ENCODE results near the gene DPH6. TPM values are rescaled to one million over a fixed set of nuclear protein-coding genes. Genes with fewer than 3 reads are reported as not detected.
"Not testable (repeated sequence)": the region's sequence is repeated elsewhere in the genome, so short reads cannot be mapped to it uniquely, and the experiment has no call there.

DPH6 gene
- total RNA-seq, 1 donor from 2014 or later: 21.0 TPM

DNA sequence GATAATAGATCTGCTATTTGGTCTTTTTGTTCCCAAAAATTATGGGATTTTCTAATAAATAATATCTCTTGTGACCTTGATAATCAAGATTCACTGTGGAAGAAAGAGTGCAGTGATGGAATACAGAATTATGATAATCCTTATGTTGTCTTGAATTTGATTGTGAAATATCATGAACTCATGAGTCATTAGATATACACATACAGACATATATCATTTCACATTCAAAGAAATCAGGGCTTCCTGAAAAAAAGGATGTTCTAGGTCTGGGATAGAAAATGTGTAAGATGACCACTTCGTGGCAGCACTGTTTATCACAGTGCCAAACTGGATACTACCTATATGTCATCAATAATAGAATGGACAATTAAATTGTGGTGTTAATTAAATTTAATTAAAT is 97.7 kb downstream of the DPH6 start:
- DNase-seq (ENCODE audit: low spot score) (no peak), ATAC-seq (no peak)
- intact Hi-C loops (cut with DNase I): no loop called here

DNA sequence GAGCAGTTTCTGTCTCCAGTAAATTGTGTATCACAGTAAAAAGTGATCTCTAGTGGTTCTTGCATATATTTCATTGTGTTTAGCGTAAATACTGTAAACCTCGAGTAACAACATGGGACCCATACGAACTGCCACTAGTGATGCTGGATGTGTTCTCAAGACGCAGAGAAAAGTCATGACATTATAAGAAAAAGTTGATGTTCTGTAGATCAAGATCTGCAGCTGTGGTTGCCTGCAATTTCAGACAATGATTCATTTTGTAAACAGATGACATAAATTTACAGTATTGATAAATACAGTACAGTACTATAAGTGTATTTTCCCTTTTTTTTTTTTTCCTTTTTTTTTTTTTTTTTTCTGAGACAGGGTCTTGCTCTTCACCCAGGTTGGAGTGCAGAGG is 100.1 kb downstream of the DPH6 start:
- DNase-seq (ENCODE audit: low spot score): no peak
- intact Hi-C loops (cut with DNase I): no loop called here
- no peak for ATAC-seq

DNA sequence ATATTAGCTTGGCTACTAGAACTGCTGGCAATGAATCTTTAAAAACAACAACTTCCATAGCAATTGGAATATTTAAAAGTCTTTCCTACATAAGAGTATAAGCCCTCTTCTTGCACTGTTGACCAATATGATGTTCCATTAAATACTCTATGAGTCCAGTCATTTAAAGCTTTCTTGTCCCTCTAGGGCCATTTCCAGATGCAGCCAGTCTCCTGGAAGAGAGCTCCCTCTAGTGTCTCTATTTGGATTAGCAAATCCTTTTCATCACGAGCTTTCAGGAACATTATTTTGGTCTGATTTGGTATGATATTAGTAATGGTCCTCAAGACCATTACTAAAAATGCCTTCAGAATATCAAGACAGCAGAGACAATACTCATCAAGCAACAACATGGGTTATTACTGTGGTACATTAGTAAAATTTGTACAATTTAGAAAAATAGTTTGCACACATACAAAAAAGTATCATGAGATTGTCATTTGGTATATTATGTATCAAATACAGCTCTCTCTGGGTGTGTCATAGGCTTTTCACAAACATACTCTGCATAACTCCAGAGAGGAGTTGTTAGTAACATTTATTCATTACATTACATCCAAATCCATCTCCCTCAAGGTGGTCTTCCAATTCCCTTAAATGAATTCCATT is 101.3 kb downstream of the DPH6 start:
- ATAC-seq (no peak), DNase-seq (ENCODE audit: low spot score) (no peak)
- intact Hi-C loops (cut with DNase I): no loop called here

DNA sequence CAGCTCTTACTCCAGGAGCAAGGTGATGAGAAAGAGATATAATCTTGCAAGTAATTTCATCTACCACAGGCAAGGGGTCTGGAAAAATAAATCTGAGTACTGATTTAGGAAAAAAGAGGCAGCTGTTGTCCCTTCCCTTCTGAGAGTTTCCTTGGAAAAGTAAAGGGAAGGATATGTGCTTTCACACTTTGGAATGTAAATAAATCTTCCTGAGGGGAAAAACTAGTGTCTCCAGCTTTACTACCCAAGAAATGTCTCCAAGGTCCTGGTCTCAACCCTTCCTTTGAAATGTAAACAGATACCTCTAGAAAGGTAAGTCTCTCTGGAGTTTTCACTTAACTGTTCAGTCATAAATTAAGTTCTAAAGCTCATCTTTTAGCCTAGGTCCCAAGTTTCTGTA is 102.6 kb downstream of the DPH6 start:
- intact Hi-C loops (cut with DNase I): no loop called here
- no peak for DNase-seq (ENCODE audit: low spot score)
- ATAC-seq: no peak

DNA sequence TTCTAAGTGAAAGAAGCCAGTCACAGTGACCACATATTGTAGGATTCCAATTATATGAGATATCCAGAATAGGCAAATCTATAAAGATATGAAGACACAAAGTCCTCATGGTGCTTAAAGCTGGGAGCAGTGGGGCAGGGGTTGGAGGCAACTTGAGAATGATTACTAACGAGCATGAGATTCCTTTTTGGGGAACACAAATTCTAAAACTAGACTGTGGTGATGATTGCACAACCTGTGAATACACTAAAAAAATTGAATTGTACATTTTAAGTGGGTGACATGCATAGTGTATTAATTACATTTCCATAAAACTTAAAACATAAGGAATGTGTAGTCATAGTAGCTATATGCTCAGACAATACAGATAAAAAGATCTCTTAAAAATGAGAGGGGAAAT is 103.2 kb downstream of the DPH6 start:
- ATAC-seq: no peak
- intact Hi-C loops (cut with DNase I): no loop called here

DNA sequence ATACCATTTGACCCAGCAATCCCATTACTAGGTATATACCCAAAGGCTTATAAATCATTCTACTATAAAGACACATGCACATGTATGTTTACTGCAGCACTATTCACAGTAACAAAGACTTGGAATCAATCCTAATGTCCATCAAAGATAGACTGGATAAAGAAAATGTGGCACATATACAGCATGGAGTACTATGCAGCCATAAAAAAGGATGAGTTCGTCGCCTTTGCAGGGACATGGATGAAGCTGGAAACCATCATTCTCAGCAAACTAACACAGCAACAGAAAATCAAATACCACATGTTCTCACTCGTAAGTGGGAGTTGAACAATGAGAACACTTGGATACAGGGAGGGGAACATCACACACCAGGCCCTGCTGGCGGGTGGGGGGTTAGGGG is 104.7 kb downstream of the DPH6 start:
- DNase-seq (ENCODE audit: low spot score); intact Hi-C loops (cut with DNase I); ATAC-seq: not testable (repeated sequence)

More for the DNA sequence above, 103.2 kb downstream of the DPH6 start:
- no peak for DNase-seq (ENCODE audit: low spot score)

DNA sequence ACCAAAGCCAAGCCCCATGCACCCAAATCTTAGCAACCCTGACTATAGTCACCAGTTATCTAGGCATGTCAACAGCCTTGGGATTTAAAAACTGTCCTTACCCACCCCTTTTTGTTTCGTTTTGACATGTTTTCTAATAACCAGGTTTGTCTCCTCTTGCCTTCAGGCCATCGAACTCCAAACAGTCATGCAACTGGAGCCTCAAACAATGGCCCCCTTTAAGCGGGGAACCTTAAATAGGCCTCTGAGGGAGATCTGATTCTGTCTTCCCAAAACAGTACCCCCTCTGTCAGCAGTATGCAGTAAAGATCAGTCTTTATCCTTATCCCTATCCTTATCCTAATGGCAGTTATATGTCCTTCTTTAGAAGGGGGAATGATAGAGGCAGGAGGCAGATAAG is 105.7 kb downstream of the DPH6 start:
- ATAC-seq: no peak
- intact Hi-C loops (cut with DNase I): no loop called here
- DNase-seq (ENCODE audit: low spot score): no peak

DNA sequence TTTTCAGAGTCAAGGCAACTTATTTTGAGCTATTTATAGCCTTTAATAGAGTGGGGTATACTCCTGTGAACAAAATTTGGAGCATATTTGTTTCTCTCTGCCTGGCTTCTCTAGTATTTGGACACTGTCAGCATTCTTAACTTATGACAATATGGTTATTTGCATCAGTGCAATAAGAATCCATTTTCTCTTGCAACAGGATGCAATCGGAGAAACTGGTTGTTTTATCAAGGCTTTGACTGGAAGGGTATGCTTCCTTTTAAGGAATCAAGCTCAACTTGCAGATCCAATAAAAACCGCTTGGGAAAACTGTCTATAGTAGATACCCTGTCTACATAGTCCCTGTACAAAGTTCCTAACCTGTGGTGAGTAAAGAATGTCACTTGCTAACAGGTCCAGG is 106.7 kb downstream of the DPH6 start:
- intact Hi-C loops (cut with DNase I): no loop called here
- DNase-seq (ENCODE audit: low spot score) (no peak), ATAC-seq (no peak)

DNA sequence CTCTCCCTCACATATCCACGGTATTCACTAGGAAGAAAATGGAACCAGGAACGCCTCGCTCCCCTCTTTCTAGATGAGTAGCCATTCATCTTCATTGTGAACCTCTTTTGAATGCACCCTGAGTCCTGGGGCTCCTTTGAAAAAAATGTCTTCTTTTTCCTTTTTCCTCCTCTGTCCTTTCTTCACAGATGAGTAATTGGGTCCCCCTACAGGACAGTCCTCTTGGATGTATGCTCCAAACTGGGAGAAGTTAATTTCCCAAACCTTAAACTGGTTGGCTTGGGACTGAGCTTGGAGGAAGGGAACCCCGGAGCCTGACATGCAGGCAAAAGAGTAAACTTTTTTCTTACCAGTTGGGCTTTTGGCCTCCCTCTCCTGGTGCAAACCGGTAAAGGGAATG is 108.8 kb downstream of the DPH6 start:
- intact Hi-C loops (cut with DNase I): no loop called here
- no peak for ATAC-seq
- DNase-seq (ENCODE audit: low spot score): no peak

DNA sequence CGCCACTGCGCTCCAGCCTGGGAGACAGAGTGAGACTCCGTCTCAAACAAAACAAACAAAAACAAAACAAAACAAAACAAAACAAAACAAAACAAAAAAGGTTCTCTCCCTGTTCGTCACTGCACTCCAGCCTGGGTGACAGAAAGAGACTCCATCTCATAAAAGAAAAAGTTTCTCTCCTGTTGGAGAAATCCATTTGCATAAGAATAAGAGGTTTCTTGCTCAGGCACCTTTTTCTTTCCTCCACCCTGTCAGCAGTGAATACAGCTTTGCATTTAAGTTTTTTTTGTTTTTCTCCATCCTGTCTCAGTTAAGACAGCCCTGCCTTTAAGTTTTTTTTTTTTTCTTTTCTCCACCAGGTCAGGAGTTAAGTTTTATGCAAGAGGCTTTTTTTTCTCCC is 109.5 kb downstream of the DPH6 start:
- ATAC-seq: no peak
- intact Hi-C loops (cut with DNase I): no loop called here
- DNase-seq (ENCODE audit: low spot score): no peak

DNA sequence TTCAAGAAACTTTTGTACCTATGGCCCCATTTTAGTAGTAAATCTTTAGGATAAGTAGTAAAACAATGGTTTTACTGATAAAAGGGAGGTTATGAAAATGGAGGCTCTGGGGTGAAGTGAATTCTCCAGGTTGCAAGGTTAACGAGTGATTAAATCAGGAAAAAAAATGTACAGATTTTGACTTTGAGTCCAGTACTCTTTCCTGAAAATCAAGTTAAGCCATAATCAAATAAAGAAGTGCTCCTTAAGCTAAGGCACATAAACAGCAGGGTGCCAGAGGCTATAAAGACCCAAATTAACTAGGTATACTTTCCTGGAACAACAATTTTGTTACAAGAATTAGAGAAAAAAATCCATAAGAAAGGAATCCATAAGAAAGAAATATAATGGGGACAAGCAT is 114.7 kb downstream of the DPH6 start:
- intact Hi-C loops (cut with DNase I): no loop called here
- DNase-seq (ENCODE audit: low spot score): no peak
- ATAC-seq: no peak

DNA sequence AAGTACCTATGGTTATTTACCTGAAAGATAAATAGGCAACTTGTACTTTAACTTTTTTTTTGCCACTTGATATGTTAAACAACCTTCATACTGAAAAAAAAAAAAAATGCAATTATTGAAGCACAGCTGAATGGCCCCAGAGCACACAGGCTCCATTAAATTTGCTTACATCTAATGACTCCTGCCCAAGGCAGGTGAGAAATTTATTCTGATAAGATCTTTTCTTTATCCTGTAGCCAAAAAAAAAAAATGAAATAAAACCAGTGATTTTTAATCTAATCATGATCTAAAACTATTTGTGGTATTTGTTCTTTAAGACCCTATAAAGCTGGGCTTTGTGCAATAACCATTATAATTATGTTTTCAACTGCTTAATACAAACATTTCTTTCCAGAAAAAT is 115.7 kb downstream of the DPH6 start:
- DNase-seq (ENCODE audit: low spot score): no peak
- intact Hi-C loops (cut with DNase I): no loop called here
- ATAC-seq: no peak

DNA sequence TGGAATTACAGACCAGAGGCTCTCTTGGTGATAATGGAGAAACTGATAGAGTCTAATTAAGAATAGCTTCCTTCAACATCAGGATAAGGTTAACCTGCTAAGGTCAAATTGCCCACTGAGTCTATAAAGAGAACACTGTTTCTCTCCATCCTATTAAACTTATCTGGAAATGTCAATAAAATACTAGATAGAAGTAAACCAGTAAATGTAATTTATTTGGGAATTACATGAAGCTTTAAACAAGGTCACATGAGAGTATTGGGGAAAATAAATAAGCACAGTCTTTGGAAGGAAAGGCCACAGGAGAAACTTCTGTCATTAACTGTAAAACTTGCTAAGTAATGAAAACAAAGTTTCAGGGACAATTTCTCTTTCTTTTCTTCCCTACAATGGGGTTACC is 118.5 kb downstream of the DPH6 start:
- DNase-seq (ENCODE audit: low spot score) (no peak), ATAC-seq (no peak)
- intact Hi-C loops (cut with DNase I): no loop called here

DNA sequence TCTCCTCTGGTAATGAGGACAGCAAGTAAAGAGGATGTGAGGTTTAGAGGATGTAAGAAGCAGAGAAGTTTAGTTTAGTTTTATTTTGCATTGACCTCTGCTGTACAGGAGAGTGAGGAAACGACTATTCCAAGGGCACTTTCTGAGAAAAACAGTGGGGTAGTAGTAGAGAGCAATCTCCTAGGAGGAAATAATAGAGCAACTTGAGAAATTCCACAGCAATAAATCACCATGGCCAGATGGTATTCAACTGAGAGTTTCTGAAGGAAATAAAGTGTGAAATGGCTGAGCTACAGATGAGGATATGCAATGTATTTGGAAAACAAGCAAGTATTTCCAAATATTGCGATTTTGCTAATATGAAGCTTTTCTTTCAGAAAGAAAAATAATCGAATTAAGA is 118.9 kb downstream of the DPH6 start:
- ATAC-seq (no peak), DNase-seq (ENCODE audit: low spot score) (no peak)
- intact Hi-C loops (cut with DNase I): no loop called here

DNA sequence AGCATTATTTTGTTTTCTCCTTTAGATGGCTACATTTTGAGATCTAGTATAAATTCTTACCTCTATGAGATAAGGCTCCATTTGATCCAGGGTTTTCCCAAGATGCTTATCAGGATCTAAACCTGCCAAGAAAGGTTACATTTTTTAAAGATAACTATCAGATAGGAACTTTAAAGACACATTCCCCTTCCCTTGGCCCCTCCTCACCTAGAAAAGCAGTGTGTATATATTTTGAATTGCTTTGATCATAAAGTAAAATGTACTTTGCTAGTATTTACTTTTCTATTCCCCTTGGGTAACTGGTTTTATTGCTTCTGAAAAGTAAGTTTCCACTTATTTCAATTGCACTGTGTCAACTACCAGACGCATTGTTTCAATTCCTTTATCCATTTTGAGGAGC is 135.2 kb downstream of the DPH6 start:
- no peak for ATAC-seq
- no peak for DNase-seq (ENCODE audit: low spot score)
- intact Hi-C loops (cut with DNase I): no loop called here

DNA sequence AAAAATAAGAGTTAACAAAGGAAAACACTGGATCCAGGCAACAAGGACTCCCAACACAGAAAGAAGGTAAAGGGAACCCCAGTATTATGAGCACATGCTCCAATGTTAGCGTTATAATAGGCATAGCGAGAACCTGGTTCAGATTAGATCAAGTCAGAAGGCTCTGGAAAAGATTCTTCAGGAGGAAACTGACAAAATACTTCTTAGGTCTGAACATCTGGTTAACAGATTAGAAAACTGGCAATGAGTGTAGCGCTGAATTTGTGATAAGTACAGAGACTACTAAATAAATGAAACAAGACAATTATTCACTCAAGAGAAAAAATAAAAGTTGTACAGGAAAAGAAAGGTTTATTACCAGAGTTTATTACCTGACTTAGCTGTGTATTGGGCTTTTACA is 146.1 kb downstream of the DPH6 start:
- ATAC-seq: no peak
- intact Hi-C loops (cut with DNase I): no loop called here
- DNase-seq (ENCODE audit: low spot score): no peak

DNA sequence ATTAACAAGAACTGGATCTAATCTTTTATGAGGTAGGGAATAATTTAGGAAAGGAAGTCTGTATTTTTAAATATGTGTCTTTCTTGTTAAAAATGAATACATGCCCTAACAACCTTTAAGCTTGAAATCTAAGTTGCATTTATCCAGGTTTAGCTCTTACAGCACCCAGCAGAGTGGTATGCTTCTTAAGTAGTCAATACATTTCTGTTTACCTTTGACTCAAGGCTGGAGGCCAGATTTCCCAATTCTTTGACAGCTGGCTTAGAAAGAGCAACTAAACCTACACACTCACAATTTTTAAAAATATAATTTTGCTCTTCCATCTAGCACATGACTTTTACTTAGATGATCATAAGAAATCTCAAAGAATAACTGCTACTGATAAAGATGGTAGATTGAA is 148.9 kb downstream of the DPH6 start:
- DNase-seq (ENCODE audit: low spot score) (no peak), ATAC-seq (no peak)
- intact Hi-C loops (cut with DNase I): no loop called here

DNA sequence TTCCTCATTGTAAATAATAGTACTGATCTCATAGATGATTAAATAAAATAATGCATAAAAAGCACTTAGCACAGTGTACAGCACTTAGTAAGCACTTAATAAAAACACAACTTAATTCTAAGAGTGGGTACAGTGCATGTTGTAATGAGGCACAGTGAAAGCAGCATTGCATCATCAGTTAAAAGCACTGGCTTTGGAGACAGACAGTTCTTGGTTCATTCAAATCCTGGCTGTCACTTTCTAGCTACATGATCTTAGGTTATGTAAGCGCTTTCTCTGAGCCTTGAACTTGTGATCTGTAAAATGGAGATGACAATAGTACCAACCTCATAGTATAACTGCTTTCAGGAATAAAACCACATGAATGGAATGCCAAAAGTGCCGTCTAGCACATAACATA is 151.5 kb downstream of the DPH6 start:
- no peak for ATAC-seq
- DNase-seq (ENCODE audit: low spot score): no peak
- intact Hi-C loops (cut with DNase I): no loop called here

DNA sequence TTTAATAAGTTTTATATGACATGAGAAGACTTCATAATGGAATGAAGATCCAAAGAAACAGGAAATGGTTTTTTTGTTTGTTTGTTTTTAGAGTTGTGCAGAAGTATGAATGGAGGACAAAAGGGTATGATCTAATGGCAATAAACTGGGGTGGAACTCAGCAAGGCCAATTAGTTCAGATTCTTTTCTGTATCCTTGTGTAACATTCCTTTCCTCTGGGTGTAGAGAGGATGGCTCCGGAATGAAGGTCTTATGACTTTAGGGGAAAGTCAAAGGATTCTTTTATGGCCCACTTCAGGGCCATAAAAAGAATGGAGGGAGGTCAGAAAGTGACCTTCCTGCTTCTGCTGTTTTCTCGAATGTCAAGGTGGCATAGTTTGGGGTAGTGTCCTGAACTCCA is 152.6 kb downstream of the DPH6 start:
- DNase-seq (ENCODE audit: low spot score) (no peak), ATAC-seq (no peak)
- intact Hi-C loops (cut with DNase I): no loop called here

DNA sequence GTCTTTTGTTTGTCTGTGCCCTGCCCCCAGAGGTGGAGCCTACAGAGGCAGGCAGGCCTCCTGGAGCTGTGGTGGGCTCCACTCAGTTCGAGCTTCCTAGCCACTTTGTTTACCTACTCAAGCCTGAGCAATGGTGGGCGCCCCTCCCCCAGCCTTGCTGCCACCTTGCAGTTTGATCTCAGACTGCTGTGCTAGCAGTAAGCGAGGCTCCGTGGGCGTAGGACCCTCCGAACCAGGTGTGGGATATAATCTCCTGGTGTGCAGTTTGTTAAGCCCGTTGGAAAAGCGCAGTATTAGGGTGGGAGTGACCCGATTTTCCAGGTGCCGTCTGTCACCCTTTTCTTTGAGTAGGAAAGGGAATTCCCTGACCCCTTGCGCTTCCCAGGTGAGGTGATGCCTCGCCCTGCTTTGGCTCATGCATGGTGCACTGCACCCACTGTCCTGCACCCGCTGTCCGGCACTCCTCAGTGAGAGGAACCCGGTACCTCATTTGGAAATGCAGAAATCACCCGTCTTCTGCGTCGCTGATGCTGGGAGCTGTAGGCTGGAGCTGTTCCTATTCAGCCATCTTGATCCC is 154.5 kb downstream of the DPH6 start:
- DNase-seq (ENCODE audit: low spot score); ATAC-seq; intact Hi-C loops (cut with DNase I): not testable (repeated sequence)

DNA sequence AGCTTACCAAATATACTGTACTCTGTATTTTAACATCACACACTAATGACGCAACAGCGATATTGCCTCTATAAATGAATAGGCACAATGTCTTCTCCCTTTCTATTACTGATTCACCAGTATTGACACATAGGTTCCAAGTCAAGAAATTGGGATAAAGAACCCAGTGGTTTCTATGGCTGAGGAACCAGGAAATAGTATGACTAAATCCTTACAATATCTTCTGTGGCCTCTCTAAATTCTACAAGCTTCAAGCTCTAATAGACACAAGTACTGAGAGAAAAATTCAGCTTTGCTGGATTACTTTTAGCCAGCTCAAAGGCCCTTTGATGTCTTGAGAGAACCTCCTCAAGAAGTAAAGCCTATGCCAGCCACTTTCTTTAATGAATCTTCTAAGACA is 162.5 kb downstream of the DPH6 start:
- DNase-seq (ENCODE audit: low spot score): no peak
- ATAC-seq: no peak
- intact Hi-C loops (cut with DNase I): no loop called here
